Heart left ventricle (tissue), 16 donors: Measurements from ENCODE around the gene NFATC1. TPM values are rescaled to one million over a fixed set of nuclear protein-coding genes. Genes with fewer than 3 reads are reported as not detected.

Experiments used
- ATAC-seq, 4 donors: fragments of 200-7000 bp; cut with Tn5 transposase; one replicate each; pipeline ENCODE4 v1.9.1; 2020 to 2022; ENCODE audit warnings: moderate library complexity in 4 of 4, mild to moderate bottlenecking in 3 of 4, moderate number of reproducible peaks in 1 of 4
- DNase-seq, 5 donors: peaks; one replicate each; pipeline ENCODE4 v3.0.0-alpha.2; 2020
- H3K27ac ChIP-seq, 12 donors: fragments of 200-600 bp; sonication (generic) in 4 of 12; one replicate each; pipeline versions ENCODE4 v1.5.0 to v1.8.0; 2016 to 2022; ENCODE audit warnings: mild to moderate bottlenecking in 2 of 12
- H3K27me3 ChIP-seq, 9 donors: fragments of 200-600 bp; sonication (generic) in 2 of 9; one replicate each; pipeline versions ENCODE4 v1.5.1 to v1.8.0; 2016 to 2022; ENCODE audit warnings: mild to moderate bottlenecking in 3 of 9
- H3K36me3 ChIP-seq, 9 donors: fragments of 200-600 bp; sonication (generic) in 2 of 9; one replicate each; pipeline versions ENCODE4 v1.5.0 to v1.8.0; 2018 to 2022; ENCODE audit warnings: mild to moderate bottlenecking in 2 of 9
- H3K4me1 ChIP-seq, 12 donors: fragments of 200-600 bp; sonication (generic) in 4 of 12; one replicate each; pipeline versions ENCODE4 v1.5.0 to v1.8.0; 2016 to 2022; ENCODE audit warnings: mild to moderate bottlenecking in 3 of 12
- H3K4me3 ChIP-seq, 12 donors: fragments of 200-600 bp; sonication (generic) in 4 of 12; one replicate each; pipeline versions ENCODE4 v1.5.0 to v1.8.0; 2017 to 2022; ENCODE audit warnings: mild to moderate bottlenecking in 9 of 12, moderate library complexity in 4 of 12
- H3K9me3 ChIP-seq, 12 donors: fragments of 200-600 bp; sonication (generic) in 4 of 12; one replicate each; pipeline versions ENCODE4 v1.5.0 to v1.8.0; 2016 to 2022; ENCODE audit warnings: mild to moderate bottlenecking in 1 of 12
- POLR2A ChIP-seq, 2 donors: fragments of 450-650 bp; IDR thresholded peaks; one replicate each; pipeline ENCODE4 v1.6.1; 2017; ENCODE audit warnings: antibody characterized with exemption in 2 of 2, mild to moderate bottlenecking in 2 of 2, moderate library complexity in 2 of 2
- WGBS, 4 donors: extraction: QIAGEN DNeasy Blood & Tissue Kit in 2 of 4; methylation state at CpG; one replicate each; pipeline versions ENCODE4 v1.1.5 to v1.1.7; 2013 to 2018; 5-methylcytosine and 5-hydroxymethylcytosine counted together
- intact Hi-C, 10 donors: fragments of 100-400 bp; cut with DNase I; formaldehyde crosslinking; loops; one replicate each; pipeline versions ENCODE4 v1.11.1 to v1.14.2; 2022
- polyA plus RNA-seq, 2 donors: library from polyadenylated mRNA; stranded (reverse); fragments of 200-250 nt; gene quantifications; one replicate each; pipeline ENCODE4 v1.2.3, GENCODE V29; 2013
- total RNA-seq, 9 donors: library from RNA; depleted of rRNA in 2 of 9; stranded (reverse); fragments of >200 nt in 2 of 9; fragmentation: NEBNext Ultra II Directional in 3 of 9; extraction: Animal tissue kit (Norgen Biotek cat#: 25700) in 3 of 9; gene quantifications; one replicate each; pipeline versions ENCODE4 v1.1.0 to v1.2.4, GENCODE V29; 2016 to 2023
- TF ChIP-seq, protein P1 (sequence below), 12 donors: fragments of 200-600 bp; sonication (generic) in 4 of 12; IDR thresholded peaks; one replicate each; pipeline versions ENCODE4 v1.5.0 to v1.8.0; 2018 to 2022; ENCODE audit warnings: antibody characterized with exemption in 12 of 12, mild to moderate bottlenecking in 5 of 12
- donor health status: ischemic (EF 13 %, LVEDD 7.1; RV severe dilation, severe dysfunction).
- donor health status: healthy with polysubstance abuse.
- donor health status: DM: no; HTN: yes; CAD: no.
- donor health status: DM: no; HTN: no; CAD: no.
- donor health status: ischemic (EF 25% LVEDD 6.9; RV normal size, moderate dysfunction).
- donor health status: ischemic (EF 25% LVEDD 5.7; RV mildly dilated, moderate dysfunction).
- donor health status: healthy.
- donor health status: DM: yes; HTN: yes; CAD: no.
- donor health status: ischemic (EF 35%, LVEDD 5.7; RV mildly dilated, moderate dysfunction).
- donor health status: nonischemic (EF 11% LVEDD 7.7; RV severe dilation, severe dysfunction).
- donor health status: DM: yes; HTN: yes; CAD: no.
- donor health status: PGD.
- donor health status: ischemic (EF 29% LVEDD 5.4; RV normal size, mild dysfunction).
- donor health status: nonischemic (EF 23%, LVEDD 6.1; RV moderate dilation, normal function).

NFATC1 gene
- total and polyA plus RNA-seq, 11 donors = 6.5 to 26.7 (median 15.3) TPM

DNA sequence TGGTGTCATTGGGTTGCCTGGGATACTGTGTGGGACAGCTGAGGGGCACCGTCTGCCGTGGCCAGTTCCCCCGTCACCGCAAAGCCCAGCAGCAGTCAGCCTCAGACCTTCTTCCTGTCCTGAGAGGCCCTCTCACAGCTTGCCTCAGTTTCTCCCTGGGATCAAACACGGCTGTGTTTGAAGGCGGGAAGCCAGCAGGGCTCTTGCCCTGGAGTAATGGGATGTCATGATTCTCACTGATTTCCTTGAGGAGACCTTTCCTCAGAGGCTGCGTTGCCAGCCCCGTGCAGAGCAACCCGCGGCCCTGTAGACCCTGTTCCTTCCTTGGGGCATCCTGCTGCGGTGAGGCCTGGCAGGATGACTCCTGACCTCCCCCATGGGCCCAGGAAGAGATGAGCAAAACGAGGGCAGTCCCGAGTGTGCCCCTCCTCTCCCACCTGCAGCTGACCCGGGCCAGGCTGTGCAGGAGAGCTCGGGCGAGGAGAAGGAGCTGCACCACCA lies 13.9 kb upstream of the NFATC1 start:
- Histone ChIP-seq H3K4me3 (no peak overlapping the region), H3K36me3 (peaks cover 0 to 19% (median 11%) of the 10 kb centered on the region in 9 donors), H3K4me1 (peaks cover 0 to 8% (median 4%) of the 10 kb centered on the region in 12 donors), H3K9me3 (no peaks in the 10 kb centered on the region), H3K27ac (no peak overlapping the region), H3K27me3 (peaks cover 0 to 10% (median 0%) of the 10 kb centered on the region in 9 donors)
- ATAC-seq = no peak
- TF ChIP-seq, protein P1, sequence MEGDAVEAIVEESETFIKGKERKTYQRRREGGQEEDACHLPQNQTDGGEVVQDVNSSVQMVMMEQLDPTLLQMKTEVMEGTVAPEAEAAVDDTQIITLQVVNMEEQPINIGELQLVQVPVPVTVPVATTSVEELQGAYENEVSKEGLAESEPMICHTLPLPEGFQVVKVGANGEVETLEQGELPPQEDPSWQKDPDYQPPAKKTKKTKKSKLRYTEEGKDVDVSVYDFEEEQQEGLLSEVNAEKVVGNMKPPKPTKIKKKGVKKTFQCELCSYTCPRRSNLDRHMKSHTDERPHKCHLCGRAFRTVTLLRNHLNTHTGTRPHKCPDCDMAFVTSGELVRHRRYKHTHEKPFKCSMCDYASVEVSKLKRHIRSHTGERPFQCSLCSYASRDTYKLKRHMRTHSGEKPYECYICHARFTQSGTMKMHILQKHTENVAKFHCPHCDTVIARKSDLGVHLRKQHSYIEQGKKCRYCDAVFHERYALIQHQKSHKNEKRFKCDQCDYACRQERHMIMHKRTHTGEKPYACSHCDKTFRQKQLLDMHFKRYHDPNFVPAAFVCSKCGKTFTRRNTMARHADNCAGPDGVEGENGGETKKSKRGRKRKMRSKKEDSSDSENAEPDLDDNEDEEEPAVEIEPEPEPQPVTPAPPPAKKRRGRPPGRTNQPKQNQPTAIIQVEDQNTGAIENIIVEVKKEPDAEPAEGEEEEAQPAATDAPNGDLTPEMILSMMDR (IDR thresholded peaks at IDR 0.05) = no peak
- no peak for TF ChIP-seq POLR2A (IDR thresholded peaks at IDR 0.05)
- DNase-seq = peak in 2 of 5 donors; percentile 10 to 48
- intact Hi-C loops = loop anchor here in 5 of 10 donors (1.0 to 2.0 kb wide), 3 partner anchors 147 to 263 kb away; no protein-coding TSS in a partner anchor
- 76 to 82% (median 80%) methylated on average over 10 to 16 of the region's 16 CpGs for WGBS, 4 donors

DNA sequence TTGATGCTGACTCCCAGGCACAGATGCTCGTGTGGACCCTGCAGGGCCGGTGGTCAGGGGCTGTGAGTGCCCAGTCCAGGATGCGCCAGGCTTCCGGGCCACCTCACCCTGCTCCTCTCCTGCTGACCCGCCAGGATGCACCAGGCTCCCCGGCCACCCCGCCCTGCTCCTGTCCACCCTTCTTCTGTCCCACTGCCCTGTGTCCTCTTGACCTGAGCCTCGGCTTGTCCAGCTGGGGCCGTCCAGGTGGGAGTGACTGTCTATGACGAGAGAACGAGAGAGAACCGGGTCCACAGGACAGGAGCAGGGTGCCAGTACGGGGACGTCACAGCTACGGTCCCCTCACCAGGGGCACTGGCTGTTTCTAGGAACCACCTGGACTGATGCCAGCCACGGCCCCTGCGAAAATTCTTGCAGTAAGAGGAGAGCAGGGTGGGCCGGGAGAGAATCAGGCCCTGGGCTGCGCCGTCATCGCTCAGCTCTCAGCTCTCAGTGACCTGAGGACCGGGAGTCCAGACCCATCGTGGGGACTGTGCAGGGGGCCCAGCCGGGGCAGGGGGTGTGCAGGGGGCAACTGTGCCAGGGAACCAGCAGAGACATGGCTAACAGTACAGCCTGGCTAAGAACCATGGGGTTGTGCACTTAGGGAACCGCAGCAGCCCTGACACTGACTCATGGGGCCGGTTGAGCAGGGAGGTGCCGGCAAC lies 12.9 kb upstream of the NFATC1 start:
- H3K27ac ChIP-seq = no peak overlapping the region
- H3K4me3 ChIP-seq = no peak overlapping the region
- peaks cover 0 to 9% (median 5%) of the 10 kb centered on the region in 9 donors for H3K36me3 ChIP-seq
- intact Hi-C loops = no loop called here
- ATAC-seq = no peak
- H3K9me3 ChIP-seq = no peaks in the 10 kb centered on the region
- H3K27me3 ChIP-seq = peaks cover 0 to 20% (median 0%) of the 10 kb centered on the region in 9 donors
- no peak for TF ChIP-seq POLR2A (IDR thresholded peaks at IDR 0.05)
- TF ChIP-seq, protein P1 (IDR thresholded peaks at IDR 0.05) = no peak
- DNase-seq = peak in 2 of 5 donors; percentile 17 to 63
- 61 to 74% (median 69%) methylated on average over 20 to 27 of the region's 27 CpGs for WGBS, 4 donors
- peaks cover 0 to 8% (median 4%) of the 10 kb centered on the region in 12 donors for H3K4me1 ChIP-seq

DNA sequence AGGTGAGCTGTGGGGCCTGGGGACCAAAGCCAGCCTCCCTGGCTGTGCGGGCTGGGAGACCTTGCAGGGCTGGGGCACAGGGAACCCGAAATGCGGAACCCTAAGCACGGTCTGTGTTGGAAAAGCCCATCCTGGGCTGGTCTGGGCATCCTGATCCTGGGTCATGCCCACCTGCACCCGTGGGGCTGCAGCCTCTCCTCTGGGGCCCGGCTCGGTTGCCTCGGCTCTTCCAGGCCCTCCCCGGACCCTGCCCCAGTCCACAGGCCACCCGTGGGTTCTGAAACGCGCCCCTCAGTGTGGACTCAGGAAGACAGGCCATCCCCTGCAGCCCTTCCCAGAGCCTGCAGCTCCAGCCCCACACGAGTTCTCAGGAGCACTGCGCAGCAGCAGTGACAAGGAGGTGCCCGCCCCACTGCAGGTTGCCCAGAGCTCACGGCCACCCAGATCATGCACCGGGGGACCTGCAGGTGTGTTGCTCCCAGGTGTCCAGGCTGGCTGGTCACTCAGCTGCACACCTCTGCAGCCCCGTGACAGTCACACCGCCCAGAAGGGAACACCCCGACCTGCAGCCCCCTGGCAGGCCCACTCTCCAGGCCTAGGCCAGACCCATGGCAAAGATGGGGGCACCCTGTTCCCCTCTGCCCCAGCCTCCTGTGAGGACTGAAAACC lies 12.2 kb upstream of the NFATC1 start:
- H3K27ac ChIP-seq = no peak overlapping the region
- peaks cover 0 to 2% (median 0%) of the 10 kb centered on the region in 9 donors for H3K36me3 ChIP-seq
- H3K27me3 ChIP-seq = peaks cover 0 to 26% (median 0%) of the 10 kb centered on the region in 9 donors
- no peak for ATAC-seq
- H3K4me3 ChIP-seq = no peak overlapping the region
- peak in 1 of 5 donors; percentile 61 for DNase-seq
- TF ChIP-seq, protein P1 (IDR thresholded peaks at IDR 0.05) = no peak
- TF ChIP-seq POLR2A (IDR thresholded peaks at IDR 0.05) = no peak
- 78 to 85% (median 82%) methylated on average over 8 to 20 of the region's 20 CpGs for WGBS, 4 donors
- H3K9me3 ChIP-seq = no peaks in the 10 kb centered on the region
- peaks cover 0 to 8% (median 4%) of the 10 kb centered on the region in 12 donors for H3K4me1 ChIP-seq
- intact Hi-C loops = no loop called here
